H1 (cell line): Measurements from ENCODE around the gene DPY30. TPM values are rescaled to one million over a fixed set of nuclear protein-coding genes. Genes with fewer than 3 reads are reported as not detected.
"Not testable (repeated sequence)": the region's sequence is repeated elsewhere in the genome, so short reads cannot be mapped to it uniquely, and the experiment has no call there.

ENCODE experiments used
- CTCF ChIA-PET: fragments of 300-600 bp; sonication (Branson Sonifier 250); formaldehyde crosslinking; loops from one replicate; lab custom pipeline; 2021; ENCODE audit not compliant: partially characterized antibody; lab: Charles Lee
- POLR2A ChIA-PET: fragments of 300-600 bp; sonication (Branson Sonifier 250); formaldehyde crosslinking; loops from one replicate; lab custom pipeline; 2021; ENCODE audit warnings: inconsistent platforms; ENCODE audit not compliant: partially characterized antibody; lab: Charles Lee
- DNase-seq, 2 experiments: peaks; one replicate each; pipeline versions ENCODE4 v3.0.0 to v3.0.0-alpha.2; 2010 to 2022; ENCODE audit warnings: low spot score in 2 of 2, low read depth in 1 of 2, mixed read lengths in 1 of 2
- FAIRE-seq: peaks from 2 replicates; lab custom pipeline; 2011; peaks lifted over from hg19 to GRCh38; lab: Jason Lieb, UNC
- H2AFZ ChIP-seq: 2 replicates; pipeline ENCODE4 v1.8.1; 2012; ENCODE audit warnings: low read length, inconsistent platforms
- H2AK5ac ChIP-seq: 2 replicates; pipeline ENCODE4 v1.6.1; 2013; ENCODE audit warnings: low read depth, low read length
- H2BK120ac ChIP-seq: replicated peaks from 2 replicates; pipeline ENCODE3; 2013; ENCODE audit warnings: low read depth, low read length, inconsistent platforms
- H2BK12ac ChIP-seq: 2 replicates; pipeline ENCODE4 v1.6.1; 2013; ENCODE audit warnings: low read depth, low read length
- H2BK15ac ChIP-seq: 2 replicates; pipeline ENCODE4 v1.6.1; 2013; ENCODE audit warnings: low read length
- H2BK20ac ChIP-seq: 2 replicates; pipeline ENCODE4 v1.6.1; 2013; ENCODE audit warnings: low read length
- H2BK5ac ChIP-seq: 2 replicates; pipeline ENCODE4 v1.6.1; 2013; ENCODE audit warnings: low read depth, low read length
- H3K14ac ChIP-seq: 2 replicates; pipeline ENCODE4 v1.6.1; 2013; ENCODE audit warnings: inconsistent platforms; ENCODE audit not compliant: insufficient read length
- H3K18ac ChIP-seq: 2 replicates; pipeline ENCODE4 v1.6.1; 2013; ENCODE audit warnings: low read length; ENCODE audit errors: extremely low read depth
- H3K23ac ChIP-seq: 2 replicates; pipeline ENCODE4 v1.6.1; 2013; ENCODE audit warnings: inconsistent platforms; ENCODE audit not compliant: insufficient read length
- H3K23me2 ChIP-seq: 2 replicates; pipeline ENCODE4 v1.6.1; 2013; ENCODE audit warnings: low read depth, low read length
- H3K27ac ChIP-seq: 2 replicates; pipeline ENCODE4 v1.6.1; 2011; ENCODE audit warnings: low read depth, low read length, inconsistent platforms
- H3K27me3 ChIP-seq, 4 experiments: replicated peaks in 1 of 4; 1 replicate in 1 of 4; 2 replicates in 3 of 4; pipeline versions ENCODE4 v1.6.1 to v1.8.1; 2011 to 2013; ENCODE audit warnings: low read length in 3 of 4, mild to moderate bottlenecking in 3 of 4, inconsistent platforms in 2 of 4, mixed read lengths in 2 of 4, moderate library complexity in 1 of 4; ENCODE audit not compliant: control insufficient read depth in 3 of 4, insufficient read depth in 3 of 4; ENCODE audit errors: extremely low read depth in 1 of 4
- H3K36me3 ChIP-seq, 4 experiments: 2 replicates each; pipeline versions ENCODE4 v1.6.1 to v1.8.1; 2011 to 2013; ENCODE audit warnings: mild to moderate bottlenecking in 4 of 4, low read length in 3 of 4, moderate library complexity in 2 of 4, control low read depth in 1 of 4, inconsistent platforms in 1 of 4; ENCODE audit not compliant: insufficient read depth in 4 of 4, control insufficient read depth in 2 of 4
- H3K4ac ChIP-seq: replicated peaks from 2 replicates; pipeline ENCODE3; 2013; ENCODE audit warnings: low read length, low read depth, mixed read lengths, inconsistent platforms; ENCODE audit not compliant: insufficient read length
- H3K4me1 ChIP-seq, 4 experiments: replicated peaks in 1 of 4; 1 replicate in 1 of 4; 2 replicates in 3 of 4; pipeline versions ENCODE4 v1.6.1 to v1.8.1; 2011 to 2013; ENCODE audit warnings: low read length in 3 of 4, inconsistent platforms in 2 of 4, mixed read lengths in 1 of 4; ENCODE audit not compliant: insufficient read depth in 4 of 4, control insufficient read depth in 3 of 4
- H3K4me2 ChIP-seq, 2 experiments: 2 replicates each; pipeline versions ENCODE4 v1.6.1 to v1.8.1; 2011 to 2013; ENCODE audit warnings: low read depth in 2 of 2, low read length in 2 of 2, control low read depth in 1 of 2, inconsistent platforms in 1 of 2, mild to moderate bottlenecking in 1 of 2; ENCODE audit not compliant: insufficient read depth in 1 of 2
- H3K4me3 ChIP-seq, 4 experiments: fragments of 200-600, 300-600 bp in 1 of 4; sonication (generic), shearing (Covaris generic), sonication (Bioruptor Twin) in 1 of 4; 2 replicates each; pipeline versions ENCODE4 v1.5.1 to v1.8.1; 2011 to 2016; ENCODE audit warnings: low read length in 4 of 4, low read depth in 3 of 4, control low read depth in 2 of 4, inconsistent platforms in 2 of 4, mild to moderate bottlenecking in 2 of 4, mixed read lengths in 1 of 4, moderate library complexity in 1 of 4; ENCODE audit not compliant: insufficient read depth in 2 of 4; ENCODE audit errors: extremely low read depth in 1 of 4
- H3K56ac ChIP-seq: replicated peaks from 2 replicates; pipeline ENCODE3; 2013; ENCODE audit warnings: low read depth, mild to moderate bottlenecking, mixed read lengths, low read length, inconsistent platforms; ENCODE audit not compliant: insufficient read length
- H3K79me1 ChIP-seq: 2 replicates; pipeline ENCODE4 v1.6.1; 2013; ENCODE audit warnings: low read depth, low read length, control low read depth
- H3K79me2 ChIP-seq, 2 experiments: 2 replicates each; pipeline versions ENCODE4 v1.6.1 to v1.8.1; 2012 to 2013; ENCODE audit warnings: low read length in 2 of 2, mild to moderate bottlenecking in 2 of 2, inconsistent platforms in 1 of 2; ENCODE audit not compliant: insufficient read depth in 2 of 2, control insufficient read depth in 1 of 2
- H3K9ac ChIP-seq, 4 experiments: replicated peaks in 1 of 4; 1 replicate in 1 of 4; 2 replicates in 3 of 4; pipeline versions ENCODE4 v1.6.1 to v1.8.1; 2011 to 2013; ENCODE audit warnings: low read depth in 3 of 4, low read length in 3 of 4, control low read depth in 2 of 4, mild to moderate bottlenecking in 2 of 4, moderate library complexity in 2 of 4, inconsistent platforms in 1 of 4; ENCODE audit errors: extremely low read depth in 1 of 4
- H3K9me3 ChIP-seq, 2 experiments: 2 replicates each; pipeline versions ENCODE4 v1.6.1 to v1.8.1; 2012 to 2013; ENCODE audit warnings: mild to moderate bottlenecking in 2 of 2, moderate library complexity in 2 of 2, control low read depth in 1 of 2, inconsistent platforms in 1 of 2, low read depth in 1 of 2, low read length in 1 of 2, mixed read lengths in 1 of 2; ENCODE audit not compliant: insufficient read depth in 2 of 2
- H4K20me1 ChIP-seq, 2 experiments: replicated peaks in 1 of 2; 2 replicates each; pipeline versions ENCODE3 to v1.8.1; 2011 to 2013; ENCODE audit warnings: inconsistent platforms in 2 of 2, low read length in 2 of 2, mild to moderate bottlenecking in 1 of 2; ENCODE audit not compliant: insufficient read depth in 2 of 2, control insufficient read depth in 1 of 2
- H4K5ac ChIP-seq: 2 replicates; pipeline ENCODE4 v1.6.1; 2013; ENCODE audit warnings: low read length, low read depth, mixed read lengths, inconsistent platforms; ENCODE audit not compliant: insufficient read length
- H4K8ac ChIP-seq: 2 replicates; pipeline ENCODE4 v1.8.0; 2013; ENCODE audit warnings: mild to moderate bottlenecking, moderate library complexity, low read length, inconsistent platforms; ENCODE audit not compliant: insufficient read depth; ENCODE audit errors: extremely low read depth
- H4K91ac ChIP-seq: replicated peaks from 2 replicates; pipeline ENCODE3; 2013; ENCODE audit warnings: low read length, mixed read lengths, inconsistent platforms; ENCODE audit not compliant: insufficient read length
- WGBS, 2 experiments: shearing (Covaris generic) in 1 of 2; methylation state at CpG; one replicate each; pipeline versions ENCODE4 v1.1.6 to v1.1.7; 2013 to 2015; ENCODE audit warnings: low lambda C conversion rate in 2 of 2, mixed read lengths in 2 of 2, inconsistent platforms in 1 of 2, low coverage in 1 of 2, missing lambda C conversion rate in 1 of 2; ENCODE audit not compliant: insufficient replicate concordance in 2 of 2, insufficient coverage in 1 of 2, insufficient read length in 1 of 2; ENCODE audit errors: extremely low coverage in 1 of 2, missing lambda C conversion rate in 1 of 2; 5-methylcytosine and 5-hydroxymethylcytosine counted together
- polyA plus RNA-seq, 7 experiments: library from polyadenylated mRNA; depleted of rRNA in 3 of 7; stranded (reverse) in 5 of 7; unstranded in 2 of 7; fragments of >200 nt in 5 of 7; fragments of 200-250 nt in 2 of 7; gene quantifications; 1 replicate in 5 of 7; 2 replicates in 1 of 7; 4 replicates in 1 of 7; pipeline versions ENCODE4 v1.2.1 to v1.2.3, GENCODE V29; 2011 to 2013; ENCODE audit warnings: missing spikeins in 2 of 7, mixed read lengths in 2 of 7
- total RNA-seq: library from RNA; stranded (reverse); fragmentation: NEBNext Ultra II Directional; extraction: Animal tissue kit (Norgen Biotek cat#: 25700); gene quantifications from 2 replicates; pipeline ENCODE4 v1.2.1, GENCODE V29; 2021

Gene DPY30
- total and polyA plus RNA-seq, 2 of the 8 experiments (the other 6 are each of a cell fraction or from before 2014, with no cell fraction given) = 139 to 157 TPM

GRCh38 chr2:32034198-32034887 is 5.3 kb downstream of the DPY30 start:
- not testable (repeated sequence) for H2AFZ ChIP-seq, H2AK5ac ChIP-seq, H2BK12ac ChIP-seq, H4K5ac ChIP-seq, H3K23me2 ChIP-seq, FAIRE-seq, H3K4me3 ChIP-seq, H3K27me3 ChIP-seq, H3K4me1 ChIP-seq, H3K27ac ChIP-seq, H4K20me1 ChIP-seq, H3K9ac ChIP-seq, H4K91ac ChIP-seq, H3K18ac ChIP-seq, H2BK15ac ChIP-seq, H2BK120ac ChIP-seq, H3K4ac ChIP-seq, H3K56ac ChIP-seq, H3K14ac ChIP-seq, H2BK5ac ChIP-seq, H3K9me3 ChIP-seq, H4K8ac ChIP-seq, H3K4me2 ChIP-seq, H2BK20ac ChIP-seq, H3K23ac ChIP-seq, DNase-seq, H3K79me1 ChIP-seq
- ChIA-PET POLR2A (interaction anchor here (1.0 to 3.1 kb wide), 5 partner anchors 8 to 131 kb away, joined by 3 to 15 read pairs (median 3); partner anchors contain the start of genes SLC30A6 and SPAST), CTCF (interaction anchor here (0.9 kb wide), 1 partner anchor 108 kb away, joined by 3 read pairs; no protein-coding TSS in a partner anchor)
- Histone ChIP-seq H3K36me3 (peaks cover 0 to 41% (median 1%) of the 10 kb centered on the region in 4 experiments; a peak in 5 of 8 replicates), H3K79me2 (peaks cover 3 to 68% of the 10 kb centered on the region in 2 experiments; a peak in 3 of 4 replicates)
- 95% methylated on average over 8 of the region's 8 CpGs; no CpG with 5 or more reads in 1 of the 2 experiments for WGBS, 2 experiments
